GM23338 (cell line): ENCODE data around the gene SAMD4A.

ENCODE experiments used
- EZH2 ChIP-seq: fragments of 200-600 bp; sonication (generic); IDR thresholded peaks from one replicate; pipeline ENCODE4 v1.8.0; 2017; ENCODE audit warnings: antibody characterized with exemption, mild to moderate bottlenecking, low read depth; ENCODE audit not compliant: unreplicated experiment
- EZH2phosphoT487 ChIP-seq: fragments of 200-600 bp; sonication (generic); IDR thresholded peaks from one replicate; pipeline ENCODE4 v1.8.1; 2018; ENCODE audit warnings: antibody characterized with exemption; ENCODE audit not compliant: unreplicated experiment
- ZNF331 ChIP-seq: fragments of 250-450 bp; sonication (Bioruptor Pico); IDR thresholded peaks from 2 replicates; pipeline ENCODE4 v1.5.0; 2020; ENCODE audit warnings: low read depth, mild to moderate bottlenecking, moderate library complexity
- ZNF462 ChIP-seq: fragments of 250-450 bp; sonication (Bioruptor Pico); IDR thresholded peaks from 2 replicates; pipeline ENCODE4 v1.5.0; 2020; ENCODE audit warnings: mild to moderate bottlenecking, moderate library complexity
- TF ChIP-seq, protein P1 (sequence below), 2 experiments: fragments of 200-600 bp in 1 of 2; sonication (generic) in 1 of 2; conservative IDR thresholded peaks; 2 replicates each; pipeline versions ENCODE4 v1.5.1 to v1.6.1; 2016 to 2017; ENCODE audit warnings: antibody characterized with exemption in 2 of 2, low read depth in 2 of 2, mild to moderate bottlenecking in 2 of 2, moderate library complexity in 1 of 2
- TF ChIP-seq, protein P2 (sequence below): IDR thresholded peaks from 2 replicates; pipeline ENCODE4 v1.6.1; 2016; ENCODE audit warnings: antibody characterized with exemption

DNA sequence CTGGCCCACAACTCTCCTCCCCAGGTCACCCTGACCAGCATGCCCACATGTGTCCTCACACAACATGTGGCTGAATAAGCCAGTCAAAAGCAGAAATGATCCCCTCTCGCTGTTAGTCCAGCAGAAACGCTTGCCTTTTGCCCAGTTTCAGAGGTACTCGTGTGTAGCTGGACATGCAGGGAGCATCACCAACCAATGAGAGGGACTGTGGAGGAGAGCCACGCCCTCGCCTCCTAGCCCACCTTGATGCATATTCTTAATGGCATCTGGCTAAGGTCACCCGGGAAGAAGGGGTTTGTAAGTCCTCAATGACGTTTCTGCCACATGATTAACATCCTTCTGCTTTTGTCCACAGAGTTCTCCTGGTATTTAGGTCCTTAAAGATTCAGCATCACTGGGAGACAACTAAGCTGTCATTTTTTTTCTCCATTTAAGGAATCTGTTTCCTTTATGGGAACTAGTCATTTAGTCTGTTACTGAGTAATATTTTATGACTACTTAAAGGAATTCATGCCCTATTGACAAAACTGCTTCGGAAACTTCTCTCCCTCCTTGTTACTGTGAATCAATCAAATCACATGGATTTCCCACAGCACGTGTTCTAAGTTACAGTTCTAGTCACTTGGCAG, 201.7 kb downstream of the SAMD4A start:
- TF ChIP-seq, protein P1, sequence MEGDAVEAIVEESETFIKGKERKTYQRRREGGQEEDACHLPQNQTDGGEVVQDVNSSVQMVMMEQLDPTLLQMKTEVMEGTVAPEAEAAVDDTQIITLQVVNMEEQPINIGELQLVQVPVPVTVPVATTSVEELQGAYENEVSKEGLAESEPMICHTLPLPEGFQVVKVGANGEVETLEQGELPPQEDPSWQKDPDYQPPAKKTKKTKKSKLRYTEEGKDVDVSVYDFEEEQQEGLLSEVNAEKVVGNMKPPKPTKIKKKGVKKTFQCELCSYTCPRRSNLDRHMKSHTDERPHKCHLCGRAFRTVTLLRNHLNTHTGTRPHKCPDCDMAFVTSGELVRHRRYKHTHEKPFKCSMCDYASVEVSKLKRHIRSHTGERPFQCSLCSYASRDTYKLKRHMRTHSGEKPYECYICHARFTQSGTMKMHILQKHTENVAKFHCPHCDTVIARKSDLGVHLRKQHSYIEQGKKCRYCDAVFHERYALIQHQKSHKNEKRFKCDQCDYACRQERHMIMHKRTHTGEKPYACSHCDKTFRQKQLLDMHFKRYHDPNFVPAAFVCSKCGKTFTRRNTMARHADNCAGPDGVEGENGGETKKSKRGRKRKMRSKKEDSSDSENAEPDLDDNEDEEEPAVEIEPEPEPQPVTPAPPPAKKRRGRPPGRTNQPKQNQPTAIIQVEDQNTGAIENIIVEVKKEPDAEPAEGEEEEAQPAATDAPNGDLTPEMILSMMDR (conservative IDR thresholded peaks at IDR 0.05; ENCODE audit: low read depth in 2 of 2) = no peak
- TF ChIP-seq EZH2phosphoT487 (no peak), EZH2 (no peak), ZNF331 (no peak), ZNF462 (CRISPR knock-in tag) (no peak)
- TF ChIP-seq, protein P2, sequence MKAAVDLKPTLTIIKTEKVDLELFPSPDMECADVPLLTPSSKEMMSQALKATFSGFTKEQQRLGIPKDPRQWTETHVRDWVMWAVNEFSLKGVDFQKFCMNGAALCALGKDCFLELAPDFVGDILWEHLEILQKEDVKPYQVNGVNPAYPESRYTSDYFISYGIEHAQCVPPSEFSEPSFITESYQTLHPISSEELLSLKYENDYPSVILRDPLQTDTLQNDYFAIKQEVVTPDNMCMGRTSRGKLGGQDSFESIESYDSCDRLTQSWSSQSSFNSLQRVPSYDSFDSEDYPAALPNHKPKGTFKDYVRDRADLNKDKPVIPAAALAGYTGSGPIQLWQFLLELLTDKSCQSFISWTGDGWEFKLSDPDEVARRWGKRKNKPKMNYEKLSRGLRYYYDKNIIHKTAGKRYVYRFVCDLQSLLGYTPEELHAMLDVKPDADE = no peak
